GM10248 (cell line): ENCODE data around the gene BCORL1.
A peak's percentile ranks its signal among the peaks of the same experiment; 100 is the strongest.

ENCODE experiments used
- CTCF ChIA-PET: fragments of 300-600 bp; sonication (Branson Sonifier 250); formaldehyde crosslinking; extraction: SDS; loops from one replicate; lab custom pipeline; 2021; ENCODE audit warnings: antibody characterized with exemption; lab: Yijun Ruan, JAX
- POLR2A ChIA-PET: fragments of 350-650 bp; sonication (Branson Sonifier 250); formaldehyde crosslinking; extraction: SDS; loops from one replicate; lab custom pipeline; 2020; ENCODE audit warnings: antibody characterized with exemption; lab: Yijun Ruan, JAX
- DNase-seq: peaks from one replicate; pipeline ENCODE4 v3.0.0; 2012; ENCODE audit errors: extremely low spot score
- TF ChIP-seq, protein P1 (sequence below): IDR thresholded peaks from 2 replicates; pipeline ENCODE4 v1.5.1; 2012; ENCODE audit warnings: mild to moderate bottlenecking, low read depth; ENCODE audit errors: extremely low read depth, missing control alignments, control extremely low read depth

Gene BCORL1, protein sequence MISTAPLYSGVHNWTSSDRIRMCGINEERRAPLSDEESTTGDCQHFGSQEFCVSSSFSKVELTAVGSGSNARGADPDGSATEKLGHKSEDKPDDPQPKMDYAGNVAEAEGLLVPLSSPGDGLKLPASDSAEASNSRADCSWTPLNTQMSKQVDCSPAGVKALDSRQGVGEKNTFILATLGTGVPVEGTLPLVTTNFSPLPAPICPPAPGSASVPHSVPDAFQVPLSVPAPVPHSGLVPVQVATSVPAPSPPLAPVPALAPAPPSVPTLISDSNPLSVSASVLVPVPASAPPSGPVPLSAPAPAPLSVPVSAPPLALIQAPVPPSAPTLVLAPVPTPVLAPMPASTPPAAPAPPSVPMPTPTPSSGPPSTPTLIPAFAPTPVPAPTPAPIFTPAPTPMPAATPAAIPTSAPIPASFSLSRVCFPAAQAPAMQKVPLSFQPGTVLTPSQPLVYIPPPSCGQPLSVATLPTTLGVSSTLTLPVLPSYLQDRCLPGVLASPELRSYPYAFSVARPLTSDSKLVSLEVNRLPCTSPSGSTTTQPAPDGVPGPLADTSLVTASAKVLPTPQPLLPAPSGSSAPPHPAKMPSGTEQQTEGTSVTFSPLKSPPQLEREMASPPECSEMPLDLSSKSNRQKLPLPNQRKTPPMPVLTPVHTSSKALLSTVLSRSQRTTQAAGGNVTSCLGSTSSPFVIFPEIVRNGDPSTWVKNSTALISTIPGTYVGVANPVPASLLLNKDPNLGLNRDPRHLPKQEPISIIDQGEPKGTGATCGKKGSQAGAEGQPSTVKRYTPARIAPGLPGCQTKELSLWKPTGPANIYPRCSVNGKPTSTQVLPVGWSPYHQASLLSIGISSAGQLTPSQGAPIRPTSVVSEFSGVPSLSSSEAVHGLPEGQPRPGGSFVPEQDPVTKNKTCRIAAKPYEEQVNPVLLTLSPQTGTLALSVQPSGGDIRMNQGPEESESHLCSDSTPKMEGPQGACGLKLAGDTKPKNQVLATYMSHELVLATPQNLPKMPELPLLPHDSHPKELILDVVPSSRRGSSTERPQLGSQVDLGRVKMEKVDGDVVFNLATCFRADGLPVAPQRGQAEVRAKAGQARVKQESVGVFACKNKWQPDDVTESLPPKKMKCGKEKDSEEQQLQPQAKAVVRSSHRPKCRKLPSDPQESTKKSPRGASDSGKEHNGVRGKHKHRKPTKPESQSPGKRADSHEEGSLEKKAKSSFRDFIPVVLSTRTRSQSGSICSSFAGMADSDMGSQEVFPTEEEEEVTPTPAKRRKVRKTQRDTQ (N-terminal part only)

DNA sequence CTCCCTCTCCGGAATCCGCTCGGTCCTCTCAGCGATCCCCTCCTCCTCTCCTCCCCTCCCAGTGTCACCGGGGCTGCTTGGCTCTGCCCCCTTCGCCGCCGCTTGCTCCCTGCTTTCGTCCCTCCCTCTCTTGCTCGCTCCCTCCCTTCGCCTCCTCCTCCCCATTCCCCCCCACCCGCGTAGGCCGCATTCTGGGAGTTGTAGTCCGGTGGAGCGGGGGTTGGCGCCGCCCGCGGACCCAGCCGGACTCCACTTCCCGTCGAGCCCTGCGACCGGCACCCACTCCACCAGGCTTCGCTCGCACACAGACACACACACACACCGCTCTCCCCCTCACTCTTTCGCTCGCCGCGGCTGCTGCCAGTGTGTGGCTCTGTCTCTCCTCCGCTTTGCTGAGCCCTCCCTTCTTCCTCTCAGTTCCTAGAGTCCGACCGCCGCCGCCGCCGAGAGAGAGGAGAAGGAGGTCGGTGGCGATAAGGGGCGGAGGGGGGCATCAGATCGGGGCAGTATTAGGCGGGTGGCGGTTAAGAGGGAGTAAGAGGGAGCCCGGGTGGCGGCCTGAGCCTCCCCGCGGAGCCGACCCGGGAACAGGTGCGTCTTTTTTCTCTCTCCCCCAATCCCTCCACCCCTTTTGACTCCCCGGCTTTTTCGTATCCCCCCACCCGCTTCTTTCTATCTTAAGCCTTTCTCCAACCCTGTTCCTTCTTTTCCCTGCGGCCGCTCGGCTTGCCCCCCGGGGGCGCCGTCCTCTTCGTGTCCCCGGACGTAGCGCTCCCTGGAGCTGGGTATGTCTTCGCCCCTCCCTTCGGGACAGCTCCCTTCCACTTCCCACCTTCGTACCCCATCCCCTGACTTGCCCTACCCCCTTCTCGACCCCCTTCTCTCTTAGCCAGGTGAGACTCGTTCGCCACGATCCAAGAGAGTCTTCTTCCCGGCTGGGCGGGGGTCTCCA lies at the start of gene BCORL1:
TSS of gene BCORL1 (plus strand) at position 336 of the 952 bp plus-strand sequence. CDS start 22,597 bp downstream, outside the sequence.
- DNase-seq: peak; percentile 92
- CTCF ChIA-PET: interaction anchor here (0.8 to 1.5 kb wide), 2 partner anchors 10 to 57 kb away, joined by 3 read pairs; no protein-coding TSS in a partner anchor
- TF ChIP-seq, protein P1, sequence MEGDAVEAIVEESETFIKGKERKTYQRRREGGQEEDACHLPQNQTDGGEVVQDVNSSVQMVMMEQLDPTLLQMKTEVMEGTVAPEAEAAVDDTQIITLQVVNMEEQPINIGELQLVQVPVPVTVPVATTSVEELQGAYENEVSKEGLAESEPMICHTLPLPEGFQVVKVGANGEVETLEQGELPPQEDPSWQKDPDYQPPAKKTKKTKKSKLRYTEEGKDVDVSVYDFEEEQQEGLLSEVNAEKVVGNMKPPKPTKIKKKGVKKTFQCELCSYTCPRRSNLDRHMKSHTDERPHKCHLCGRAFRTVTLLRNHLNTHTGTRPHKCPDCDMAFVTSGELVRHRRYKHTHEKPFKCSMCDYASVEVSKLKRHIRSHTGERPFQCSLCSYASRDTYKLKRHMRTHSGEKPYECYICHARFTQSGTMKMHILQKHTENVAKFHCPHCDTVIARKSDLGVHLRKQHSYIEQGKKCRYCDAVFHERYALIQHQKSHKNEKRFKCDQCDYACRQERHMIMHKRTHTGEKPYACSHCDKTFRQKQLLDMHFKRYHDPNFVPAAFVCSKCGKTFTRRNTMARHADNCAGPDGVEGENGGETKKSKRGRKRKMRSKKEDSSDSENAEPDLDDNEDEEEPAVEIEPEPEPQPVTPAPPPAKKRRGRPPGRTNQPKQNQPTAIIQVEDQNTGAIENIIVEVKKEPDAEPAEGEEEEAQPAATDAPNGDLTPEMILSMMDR: no peak
- POLR2A ChIA-PET: interaction anchor here (0.7 kb wide), 1 partner anchor 202 kb away, joined by 5 read pairs; no protein-coding TSS in a partner anchor

DNA sequence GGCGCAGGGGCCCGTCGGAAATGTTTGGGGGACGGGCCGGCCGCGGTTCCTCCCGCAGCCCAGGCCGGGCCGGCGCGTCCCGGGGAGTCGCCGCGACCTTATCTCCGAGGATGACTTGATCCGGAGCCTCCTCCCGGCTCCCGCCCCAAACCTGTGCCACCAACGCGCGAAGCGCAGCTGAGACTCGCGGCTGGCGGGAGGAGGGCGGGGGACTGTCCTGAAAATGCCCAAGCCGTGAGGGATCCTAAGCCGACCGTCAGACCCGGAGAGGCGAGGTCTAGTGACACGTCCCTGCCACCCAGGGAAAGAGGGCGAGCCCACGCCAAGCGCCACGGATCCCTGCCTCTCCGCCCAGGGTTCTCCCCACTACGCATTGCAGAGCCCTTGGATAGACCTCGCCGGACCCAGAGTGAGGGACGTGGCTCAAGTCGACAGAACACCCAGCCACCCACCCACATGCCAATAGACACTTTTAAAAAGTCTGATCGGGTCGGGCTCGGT lies 49.6 kb upstream of the BCORL1 start:
- CTCF ChIA-PET: interaction anchor here (1.0 kb wide), 1 partner anchor 95 kb away, joined by 3 read pairs; no protein-coding TSS in a partner anchor
- POLR2A ChIA-PET: no interaction called here
- DNase-seq: no peak
- TF ChIP-seq, protein P1: no peak

DNA sequence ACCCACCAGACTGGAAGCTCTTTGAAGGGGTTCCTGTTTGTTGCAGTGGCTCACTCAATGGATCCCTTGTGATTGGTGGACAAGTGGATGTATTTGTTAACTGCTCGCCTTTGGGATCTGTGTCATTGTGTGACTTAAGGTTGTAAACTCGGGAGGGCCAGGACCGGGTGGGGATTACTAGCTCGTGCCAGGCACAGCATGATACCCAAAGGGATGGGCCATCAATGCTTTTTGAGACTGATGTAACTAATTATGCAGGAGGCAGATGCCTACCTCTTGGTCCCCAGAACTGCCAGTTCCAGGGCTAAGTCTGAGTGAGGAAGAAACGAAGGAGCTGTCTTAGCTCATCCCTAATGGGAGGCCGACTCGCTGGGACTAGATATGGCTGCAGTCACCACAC lies 48.7 kb upstream of the BCORL1 start:
- TF ChIP-seq, protein P1: no peak
- ChIA-PET POLR2A (interaction anchor here (0.7 kb wide), 1 partner anchor 22 kb away, joined by 6 read pairs; no protein-coding TSS in a partner anchor), CTCF (interaction anchor here (1.0 to 1.4 kb wide), 2 partner anchors 94 to 127 kb away, joined by 3 to 6 read pairs; no protein-coding TSS in a partner anchor)
- no peak for DNase-seq

DNA sequence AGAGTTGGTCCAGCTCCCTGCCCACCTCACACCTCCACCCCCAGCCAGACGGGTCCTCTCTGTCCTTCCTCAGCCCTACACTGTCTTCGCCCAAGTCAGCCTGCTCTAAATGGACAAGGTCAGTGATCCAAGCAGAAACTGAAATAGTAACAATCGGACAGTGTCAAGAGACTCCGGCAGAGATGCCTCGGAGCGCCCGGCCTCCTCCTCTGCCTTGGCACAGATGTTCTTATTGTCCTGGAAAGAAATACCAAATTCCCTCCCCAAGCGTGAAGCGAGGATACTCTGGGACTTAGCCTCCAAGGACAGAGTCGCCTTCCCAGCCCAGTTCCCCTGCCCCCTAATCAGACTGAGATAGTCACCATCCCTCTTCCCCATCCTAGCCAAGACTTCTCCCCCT lies 48.0 kb upstream of the BCORL1 start:
- ChIA-PET CTCF (interaction anchor here (1.4 kb wide), 1 partner anchor 126 kb away, joined by 6 read pairs; no protein-coding TSS in a partner anchor), POLR2A (no interaction called here)
- TF ChIP-seq, protein P1: no peak
- no peak for DNase-seq

DNA sequence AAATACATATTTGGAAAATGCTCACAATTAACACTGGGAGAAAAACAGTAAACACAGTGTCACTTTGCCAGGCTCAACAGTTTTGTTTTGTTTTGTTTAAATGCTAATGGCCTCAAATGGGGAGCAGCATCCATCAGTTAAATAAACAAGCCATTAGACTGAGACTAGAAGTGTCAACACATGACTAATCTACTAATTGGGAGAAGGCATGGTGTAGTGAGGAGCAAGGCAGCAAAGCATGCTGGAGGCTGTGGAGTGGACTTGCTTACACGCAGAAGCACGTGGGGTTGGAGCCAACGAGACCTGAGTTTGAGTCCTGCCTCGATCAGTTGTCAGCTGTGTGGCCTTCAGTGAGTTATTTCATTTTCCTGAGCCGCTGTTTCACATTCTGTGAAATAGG lies 47.5 kb upstream of the BCORL1 start:
- POLR2A ChIA-PET: no interaction called here
- TF ChIP-seq, protein P1: no peak
- DNase-seq: no peak
- CTCF ChIA-PET: interaction anchor here (1.4 kb wide), 1 partner anchor 125 kb away, joined by 6 read pairs; no protein-coding TSS in a partner anchor
